Epidermal melanocyte (primary cell): Measurements from ENCODE around the gene TMEM14B.
"Not testable (repeated sequence)": the region's sequence is repeated elsewhere in the genome, so short reads cannot be mapped to it uniquely, and the experiment has no call there.

Experiments
- DNase-seq: peaks from one replicate; pipeline ENCODE4 v3.0.0; 2011; ENCODE audit warnings: low spot score; ENCODE audit not compliant: insufficient read length

Gene TMEM14B

DNA sequence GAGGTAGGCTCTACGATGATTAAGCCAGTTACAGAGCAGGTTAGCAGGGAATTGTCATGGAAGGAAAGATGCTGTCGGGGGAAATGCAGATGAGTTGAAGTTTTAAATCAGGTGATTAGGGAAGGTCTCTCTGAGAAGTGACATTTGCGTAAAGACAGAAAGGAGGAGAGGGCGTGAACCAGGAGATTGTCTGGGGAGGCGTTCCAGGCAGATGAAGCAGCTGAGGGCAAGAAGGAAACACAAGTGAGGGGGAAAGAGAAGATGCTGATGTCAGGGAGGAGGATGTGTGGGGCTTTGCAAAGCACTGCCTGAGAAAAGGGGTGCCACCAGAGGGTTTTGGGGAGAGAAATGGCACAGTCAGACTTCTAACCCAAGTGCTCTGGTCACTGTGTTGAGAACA lies 2.5 kb upstream of the TMEM14B start:
- DNase-seq: no peak

DNA sequence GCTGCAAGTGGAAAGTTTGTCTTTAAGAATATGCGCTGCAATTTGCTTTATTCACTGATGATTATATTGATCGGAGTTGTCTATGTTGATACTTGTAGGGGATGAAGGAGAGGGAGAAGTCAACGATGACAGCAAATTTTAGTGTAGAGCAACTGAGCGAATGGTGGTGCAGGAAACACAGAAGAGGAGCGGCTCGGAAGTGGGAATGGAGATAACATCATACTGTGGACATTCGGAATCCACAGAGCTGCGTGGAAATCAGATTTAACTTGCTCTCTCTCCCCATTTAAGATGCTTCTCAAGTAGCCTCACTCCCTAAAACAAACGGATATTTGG lies 722 bp upstream of the TMEM14B start:
- DNase-seq: no peak

DNA sequence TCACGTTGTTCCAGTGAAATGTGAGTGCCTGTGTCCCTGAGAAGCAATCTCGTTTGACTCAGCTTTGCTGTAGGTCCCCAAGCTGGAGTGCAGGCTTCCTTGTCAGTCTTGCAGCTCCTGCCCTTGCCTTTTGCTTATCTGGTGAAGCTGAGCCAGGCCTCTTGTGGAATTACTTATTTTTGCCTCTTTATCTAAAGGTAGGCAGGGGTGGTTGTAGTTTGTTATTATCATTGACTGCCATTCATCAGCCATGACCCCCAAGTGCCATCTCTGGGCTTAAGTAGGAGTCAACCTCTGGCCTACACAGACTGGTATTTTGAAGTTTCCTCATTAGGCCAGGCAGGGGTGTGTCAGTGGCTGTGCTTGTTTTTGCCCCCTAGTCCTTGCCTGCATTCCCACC lies 2.1 kb downstream of the TMEM14B start:
- DNase-seq: no peak

DNA sequence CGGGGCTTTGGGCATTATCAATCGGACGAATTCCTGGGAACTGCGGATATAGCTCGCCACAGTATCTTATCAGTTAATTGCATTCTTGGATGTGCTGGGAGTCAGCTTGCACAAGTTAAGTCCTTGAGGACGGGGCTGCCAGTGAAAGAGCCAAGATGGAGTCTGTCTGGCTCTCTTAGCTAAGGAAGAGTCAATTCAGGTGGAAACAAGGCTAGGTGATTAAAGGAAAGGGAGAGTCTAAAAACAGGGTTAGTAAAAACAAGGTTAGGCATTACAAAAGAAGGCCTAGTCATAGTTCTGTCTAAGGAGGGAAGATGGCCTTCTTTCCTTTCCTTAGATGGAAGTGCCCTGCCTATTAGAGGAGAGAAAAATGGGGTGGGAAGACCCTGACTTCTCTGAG lies 3.0 kb downstream of the TMEM14B start:
- not testable (repeated sequence) for DNase-seq

DNA sequence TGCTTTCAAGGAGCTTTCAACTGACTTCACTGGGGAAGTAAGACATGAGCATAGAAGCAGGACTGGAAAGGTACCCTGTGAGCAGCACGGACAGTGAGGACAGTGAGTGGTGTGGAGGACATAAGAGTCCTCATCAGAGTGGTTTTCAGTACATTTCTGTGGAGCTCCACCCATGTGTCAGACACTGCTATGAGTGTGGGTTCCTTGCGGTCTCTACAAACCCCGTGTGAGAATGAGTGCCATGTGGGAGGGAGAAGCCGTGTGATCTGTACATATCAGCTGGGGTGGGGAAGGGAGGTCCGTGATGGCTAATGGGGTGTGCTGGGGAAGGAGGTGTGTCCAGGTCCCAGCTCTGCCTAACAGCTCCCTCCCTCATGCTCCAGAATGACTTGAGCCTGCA lies 4.2 kb downstream of the TMEM14B start:
- not testable (repeated sequence) for DNase-seq

DNA sequence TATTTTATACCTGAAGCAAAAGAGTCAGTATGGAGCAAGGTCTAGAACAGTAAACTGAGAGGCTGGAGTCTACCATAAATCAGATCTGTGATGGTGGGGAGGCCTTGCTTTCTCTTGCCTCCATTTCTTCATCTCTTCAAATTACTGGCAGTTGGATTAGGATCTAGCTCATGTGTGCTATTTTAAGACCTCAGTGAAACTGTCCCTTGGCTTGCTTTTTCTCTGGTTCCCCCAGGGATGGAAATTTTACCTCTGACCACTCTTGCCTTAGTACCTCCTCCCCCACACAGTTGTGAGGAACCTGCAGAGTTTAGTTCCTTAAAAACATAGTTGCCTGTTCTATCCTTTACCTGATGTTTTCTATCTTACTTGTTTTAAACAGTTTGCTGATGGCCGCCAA lies 8.5 kb downstream of the TMEM14B start:
- no peak for DNase-seq

DNA sequence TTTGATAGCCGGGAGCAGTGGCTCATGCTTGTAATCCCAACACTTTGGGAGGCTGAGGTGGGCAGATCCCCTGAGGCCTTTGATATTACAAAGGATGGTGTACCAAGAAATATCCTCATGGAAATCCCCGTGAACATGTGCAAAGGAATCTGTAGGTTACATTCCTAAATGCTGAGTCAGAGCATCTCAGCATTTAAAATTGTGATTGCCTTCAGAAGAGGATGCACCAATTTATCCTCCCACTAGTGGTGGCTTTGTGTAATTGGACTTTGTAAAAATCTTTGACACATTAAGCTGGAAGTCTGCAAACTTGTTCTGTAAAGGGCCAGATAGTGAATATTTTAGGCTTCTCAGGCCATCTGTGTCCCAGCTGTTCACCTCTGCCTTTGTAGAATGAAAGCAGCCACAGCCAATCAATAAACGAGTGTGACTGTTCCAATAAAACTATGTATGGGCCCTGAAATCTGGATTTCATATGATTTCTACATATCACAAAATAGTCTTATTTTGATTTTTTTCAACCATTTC lies 11.8 kb downstream of the TMEM14B start:
- peak; percentile 42 for DNase-seq

DNA sequence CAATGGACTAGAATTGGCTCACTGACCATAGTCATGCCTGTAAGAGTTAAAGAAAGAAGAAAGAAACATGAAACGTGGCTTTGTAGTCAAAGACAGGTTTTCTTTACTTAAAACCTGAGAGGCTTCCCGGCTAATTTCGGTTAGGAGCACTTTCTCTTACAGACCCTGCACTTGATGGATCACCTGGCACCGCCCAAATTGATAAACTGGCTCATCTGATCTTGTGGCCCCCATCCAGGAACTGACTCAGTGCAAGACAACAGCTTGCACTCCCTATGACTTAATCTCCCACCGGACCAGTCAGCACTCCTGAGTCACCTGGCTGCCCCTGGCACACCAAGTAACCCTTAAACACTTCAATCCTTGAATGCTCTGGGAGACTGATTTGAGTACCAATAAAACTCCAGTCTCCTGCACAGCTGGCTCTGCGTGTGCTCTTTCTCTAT lies 12.3 kb downstream of the TMEM14B start:
- no peak for DNase-seq

DNA sequence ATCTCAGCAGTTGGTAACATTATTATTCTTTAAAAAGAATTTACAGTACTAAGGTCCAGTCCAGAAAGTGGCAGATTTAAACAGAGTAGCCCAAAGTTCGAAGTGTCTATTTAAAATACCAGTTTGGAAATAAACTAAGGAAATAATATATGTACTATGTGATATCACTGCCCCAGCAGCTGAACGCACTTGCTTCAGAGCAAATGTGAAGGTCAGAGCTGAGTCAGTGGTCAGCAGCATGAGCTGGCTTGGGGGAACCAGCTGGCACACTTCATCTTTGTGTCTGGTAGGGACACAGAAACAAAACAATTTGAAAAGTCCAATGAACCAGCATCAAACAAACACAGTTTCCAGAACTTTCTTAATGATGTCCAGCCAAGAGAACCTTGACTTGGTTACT lies 15.4 kb downstream of the TMEM14B start:
- no peak for DNase-seq

DNA sequence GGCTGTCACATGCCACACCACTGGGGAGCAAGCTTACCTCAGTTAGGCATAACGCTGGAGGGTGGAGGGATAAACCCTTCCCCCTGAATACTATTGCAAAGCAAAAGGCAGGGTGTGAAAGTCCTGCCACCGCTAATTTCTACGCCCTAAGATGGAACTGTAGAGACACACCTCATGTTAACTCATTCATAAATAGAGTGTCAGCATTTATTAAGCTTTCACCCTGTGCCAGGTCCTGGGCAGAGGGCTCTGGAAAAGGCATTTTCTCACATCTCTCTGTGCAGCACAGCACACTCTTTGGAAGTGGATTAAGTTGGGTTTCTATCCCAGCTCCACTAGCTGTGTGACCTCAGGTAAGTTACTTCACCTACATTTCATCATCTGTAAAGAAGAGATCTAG lies 21.8 kb downstream of the TMEM14B start:
- no peak for DNase-seq

DNA sequence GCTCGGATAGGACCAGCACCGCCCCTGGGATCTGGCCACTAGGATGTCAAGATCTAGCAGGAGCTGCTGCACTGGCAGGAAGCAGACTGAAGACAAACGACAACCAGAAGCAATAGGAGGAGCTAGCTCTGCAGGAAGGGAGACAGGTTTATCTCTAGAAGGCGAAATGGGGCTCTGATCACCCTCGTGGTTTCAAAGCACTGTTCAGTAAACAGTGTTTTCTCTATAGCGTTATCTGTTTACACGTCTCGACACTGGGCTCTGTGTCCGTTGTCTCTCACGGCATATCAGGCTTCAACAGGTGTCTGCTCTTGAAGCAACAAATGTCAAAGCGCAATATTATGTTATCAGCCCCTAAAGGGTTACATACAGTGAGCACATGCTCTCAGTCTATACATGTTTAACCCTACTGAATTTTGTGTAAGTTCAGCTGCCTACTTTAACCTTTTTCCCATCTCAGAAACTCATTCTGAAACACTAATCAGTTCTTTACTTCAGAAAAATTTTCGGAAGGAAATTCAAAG lies 23.8 kb downstream of the TMEM14B start:
- DNase-seq: no peak

DNA sequence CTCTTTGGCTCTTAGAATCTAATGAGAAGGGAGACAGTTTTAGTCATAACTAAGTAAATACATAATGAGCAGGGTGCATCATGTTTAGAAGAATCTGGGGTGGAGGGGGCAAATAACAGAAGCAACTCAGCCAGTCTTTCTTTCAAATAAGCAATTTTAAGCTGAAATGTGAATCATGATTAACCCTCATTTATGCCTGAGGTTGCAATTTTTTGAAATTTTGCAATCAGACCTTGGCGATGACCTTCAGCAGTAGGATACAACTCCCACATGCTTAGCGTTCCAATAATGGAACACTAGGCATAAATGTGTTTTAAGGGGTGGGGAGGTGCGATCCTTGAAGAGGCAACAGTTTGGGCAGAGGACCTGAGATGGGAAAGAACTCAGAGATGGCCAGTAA lies 30.6 kb downstream of the TMEM14B start:
- no peak for DNase-seq

DNA sequence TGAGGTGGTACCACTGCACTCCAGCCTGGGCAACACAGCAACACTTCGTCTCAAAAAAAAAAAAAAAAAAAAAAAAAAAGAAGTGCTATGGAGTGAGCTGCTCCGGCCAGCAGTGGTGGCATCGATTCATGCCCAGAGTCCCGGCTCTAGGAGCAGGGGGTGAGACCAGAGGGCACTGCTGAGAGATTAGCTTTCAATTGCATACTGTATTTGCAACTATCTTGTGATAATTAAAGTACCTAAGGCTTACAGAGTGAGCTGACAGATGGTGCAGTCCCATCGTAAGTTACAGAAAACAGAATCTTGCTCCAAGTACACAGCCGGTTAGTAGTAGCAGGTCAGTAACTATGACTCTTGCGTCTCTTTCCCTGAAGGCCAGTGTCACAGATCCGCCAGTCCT lies 31.5 kb downstream of the TMEM14B start:
- no peak for DNase-seq

DNA sequence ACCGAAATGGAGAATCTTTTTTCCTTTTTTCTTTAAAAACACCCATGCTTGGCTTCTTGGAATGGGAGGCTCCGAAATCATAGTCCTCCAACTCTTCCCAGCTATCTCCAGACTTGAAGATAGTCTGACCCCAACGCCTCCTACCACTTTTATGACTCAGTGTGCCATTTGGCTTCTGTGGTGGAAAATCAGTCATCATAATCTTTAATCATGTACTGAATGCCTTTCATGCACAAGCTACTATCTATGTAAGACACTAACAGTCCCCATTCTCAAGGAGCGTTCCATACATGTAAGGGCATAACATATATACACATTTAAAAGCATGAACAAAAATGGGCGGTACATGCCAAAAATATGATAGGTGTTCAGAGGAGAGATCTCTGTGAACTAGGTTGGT lies 44.1 kb downstream of the TMEM14B start:
- DNase-seq: no peak

DNA sequence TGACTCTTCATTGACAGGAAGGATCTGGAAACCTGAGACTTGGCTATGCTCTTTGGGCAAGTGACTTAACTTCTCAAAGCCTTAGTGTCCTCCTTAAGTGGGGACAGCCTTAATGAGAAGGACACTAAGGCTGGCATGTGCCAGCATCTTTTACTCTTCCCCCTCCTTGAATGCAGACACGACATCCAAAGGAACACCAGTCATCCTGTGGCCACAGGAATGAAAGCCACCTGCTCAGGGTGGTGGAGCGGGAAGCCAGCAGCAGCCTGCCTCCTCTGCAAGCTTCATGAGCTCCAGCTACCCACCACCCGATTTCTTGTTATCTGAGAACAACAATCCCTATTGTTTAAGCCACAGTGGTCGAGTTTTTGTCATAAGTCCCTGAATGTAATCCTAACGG lies 44.5 kb downstream of the TMEM14B start:
- no peak for DNase-seq

DNA sequence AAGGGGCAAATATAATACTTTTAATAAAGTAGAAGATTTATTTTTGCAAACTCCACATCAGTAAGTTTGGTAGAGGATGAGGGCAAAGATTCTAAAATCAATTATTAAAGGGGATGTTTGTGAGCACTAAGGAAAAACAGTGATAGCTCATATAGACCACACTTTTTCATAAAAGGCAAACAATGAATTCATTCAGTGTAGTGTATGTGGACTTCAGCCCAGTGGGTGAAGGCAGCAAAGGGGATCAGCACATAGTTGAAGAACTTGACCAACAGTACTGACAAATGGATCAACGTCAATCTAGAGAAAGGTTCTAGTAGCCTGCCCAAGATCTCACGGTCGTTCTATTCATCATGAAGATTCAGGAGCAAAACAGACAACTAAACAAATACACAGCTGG lies 45.4 kb downstream of the TMEM14B start:
- no peak for DNase-seq

DNA sequence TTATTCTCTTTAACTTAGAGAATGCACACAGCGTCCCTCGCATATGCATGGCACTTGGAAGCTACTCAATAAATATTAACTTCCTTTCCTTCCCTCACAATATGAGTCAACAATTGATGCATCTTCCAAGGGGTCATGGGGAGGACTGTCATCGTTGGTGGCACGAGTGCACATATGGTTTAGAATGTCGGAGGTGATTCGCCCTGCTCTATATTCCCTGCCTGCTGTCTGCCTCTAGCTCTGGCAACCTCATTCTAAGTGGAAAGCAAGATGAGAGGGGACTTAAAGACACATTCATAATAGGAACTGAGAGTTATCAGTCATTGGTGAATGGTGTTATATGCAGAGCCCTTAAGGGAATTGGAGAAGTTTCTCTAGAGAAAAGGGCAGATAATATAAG lies 46.1 kb downstream of the TMEM14B start:
- no peak for DNase-seq

DNA sequence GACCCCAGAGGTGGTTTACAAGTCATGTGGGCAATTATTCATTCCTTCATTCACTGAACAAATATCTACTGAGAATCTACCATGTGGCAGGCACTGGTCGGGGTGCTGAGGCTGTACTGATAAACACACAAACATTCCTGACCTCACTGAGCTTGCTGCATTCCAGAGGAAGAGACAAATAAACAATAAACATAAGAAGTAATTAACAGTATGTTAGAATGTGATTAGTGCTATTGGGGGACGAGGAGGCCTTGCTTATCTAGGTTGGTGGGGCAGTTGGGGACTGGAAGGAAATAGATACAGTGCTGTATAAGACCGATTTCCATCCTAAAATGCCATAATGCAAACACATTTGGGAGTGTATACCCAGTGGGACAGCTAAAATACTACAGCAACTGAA lies 46.6 kb downstream of the TMEM14B start:
- DNase-seq: no peak

DNA sequence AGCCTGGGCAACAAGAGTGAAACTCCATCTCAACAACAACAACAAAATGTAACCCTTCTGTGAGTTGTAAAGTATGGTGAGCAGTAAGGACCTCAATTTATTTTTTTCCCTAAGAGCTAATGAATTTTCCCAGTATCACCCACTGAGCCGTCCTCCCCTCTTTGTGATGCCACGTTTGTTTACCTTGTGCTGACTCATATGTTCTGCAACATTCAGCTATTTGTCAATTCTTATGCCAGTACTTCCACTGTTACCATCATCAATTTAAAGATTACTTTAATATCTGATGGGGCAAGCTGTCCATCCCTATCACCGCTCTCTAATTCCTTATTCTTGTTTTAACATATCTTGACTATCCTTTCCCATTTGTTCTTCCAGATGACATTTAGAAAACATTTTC lies 53.2 kb downstream of the TMEM14B start:
- DNase-seq: no peak

DNA sequence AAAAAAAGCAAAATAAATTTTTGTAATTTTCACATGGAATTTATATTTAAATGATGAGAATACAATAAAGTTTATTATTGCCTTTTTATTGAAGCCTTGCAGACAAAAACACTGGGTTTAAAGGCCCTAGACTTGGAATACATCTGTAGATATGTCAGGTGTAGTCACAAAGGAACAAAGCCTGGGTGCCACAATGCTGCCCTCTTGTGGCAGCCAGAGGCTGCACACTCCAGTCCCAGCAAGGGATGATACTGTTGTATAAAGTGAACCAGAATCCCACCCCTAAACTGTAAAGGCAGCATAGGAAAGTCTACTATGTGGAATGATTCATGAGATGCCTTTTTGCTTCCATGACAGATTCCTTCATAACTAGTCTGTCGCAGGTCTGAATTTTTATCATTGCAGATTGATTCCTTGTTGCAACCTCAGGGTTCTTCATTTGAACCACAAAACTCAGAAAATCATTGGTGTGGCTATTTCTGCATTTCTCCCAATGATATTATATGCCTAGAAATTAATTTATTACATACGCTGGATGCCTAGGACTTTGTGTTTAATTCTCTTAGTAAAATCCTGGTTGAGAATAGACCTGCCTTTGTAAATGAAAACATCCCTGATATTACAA lies 53.7 kb downstream of the TMEM14B start:
- DNase-seq: peak; percentile 53
